Epithelial cell of prostate (primary cell): ENCODE results near the gene MIB2.
"Not testable (repeated sequence)": the region's sequence is repeated elsewhere in the genome, so short reads cannot be mapped to it uniquely, and the experiment has no call there.

Experiments used
- DNase-seq: peaks from one replicate; pipeline ENCODE4 v3.0.0-alpha.2; 2011; ENCODE audit warnings: low read depth, low spot score
- H3K27ac ChIP-seq: fragments of 450-650 bp; 2 replicates; pipeline ENCODE4 v1.5.1; 2017; ENCODE audit warnings: mild to moderate bottlenecking

Gene MIB2

GRCh38 chr1:1625404-1625775 is 10.1 kb downstream of the MIB2 start:
- H3K27ac ChIP-seq = no peak overlapping the region
- DNase-seq = no peak

GRCh38 chr1:1625824-1626206 is 10.5 kb downstream of the MIB2 start:
- no peak for DNase-seq
- no peak overlapping the region for H3K27ac ChIP-seq

GRCh38 chr1:1626207-1627141 is 11.2 kb downstream of the MIB2 start:
- no peak for DNase-seq
- H3K27ac ChIP-seq = no peak overlapping the region

DNA sequence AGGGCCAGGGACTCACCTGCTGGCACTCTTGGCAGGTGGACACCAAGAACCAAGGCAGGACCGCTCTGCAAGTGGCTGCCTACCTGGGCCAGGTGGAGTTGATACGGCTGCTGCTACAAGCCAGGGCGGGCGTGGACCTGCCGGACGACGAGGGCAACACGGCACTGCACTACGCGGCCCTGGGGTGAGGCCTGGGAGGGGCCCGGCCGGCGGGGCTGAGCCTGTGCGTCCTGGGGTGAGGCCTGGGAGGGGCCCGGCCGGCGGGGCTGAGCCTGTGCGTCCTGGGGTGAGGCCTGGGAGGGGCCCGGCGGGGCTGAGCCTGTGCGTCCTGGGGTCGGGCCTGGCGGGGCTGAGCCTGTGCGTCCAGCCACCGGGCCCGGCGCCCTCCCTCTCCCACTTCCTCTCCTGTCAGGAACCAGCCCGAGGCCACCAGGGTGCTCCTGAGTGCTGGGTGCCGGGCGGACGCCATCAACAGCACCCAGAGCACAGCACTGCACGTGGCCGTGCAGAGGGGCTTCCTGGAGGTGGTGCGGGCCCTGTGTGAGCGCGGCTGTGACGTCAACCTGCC is 12.0 kb downstream of the MIB2 start:
- no peak overlapping the region for H3K27ac ChIP-seq

DNA sequence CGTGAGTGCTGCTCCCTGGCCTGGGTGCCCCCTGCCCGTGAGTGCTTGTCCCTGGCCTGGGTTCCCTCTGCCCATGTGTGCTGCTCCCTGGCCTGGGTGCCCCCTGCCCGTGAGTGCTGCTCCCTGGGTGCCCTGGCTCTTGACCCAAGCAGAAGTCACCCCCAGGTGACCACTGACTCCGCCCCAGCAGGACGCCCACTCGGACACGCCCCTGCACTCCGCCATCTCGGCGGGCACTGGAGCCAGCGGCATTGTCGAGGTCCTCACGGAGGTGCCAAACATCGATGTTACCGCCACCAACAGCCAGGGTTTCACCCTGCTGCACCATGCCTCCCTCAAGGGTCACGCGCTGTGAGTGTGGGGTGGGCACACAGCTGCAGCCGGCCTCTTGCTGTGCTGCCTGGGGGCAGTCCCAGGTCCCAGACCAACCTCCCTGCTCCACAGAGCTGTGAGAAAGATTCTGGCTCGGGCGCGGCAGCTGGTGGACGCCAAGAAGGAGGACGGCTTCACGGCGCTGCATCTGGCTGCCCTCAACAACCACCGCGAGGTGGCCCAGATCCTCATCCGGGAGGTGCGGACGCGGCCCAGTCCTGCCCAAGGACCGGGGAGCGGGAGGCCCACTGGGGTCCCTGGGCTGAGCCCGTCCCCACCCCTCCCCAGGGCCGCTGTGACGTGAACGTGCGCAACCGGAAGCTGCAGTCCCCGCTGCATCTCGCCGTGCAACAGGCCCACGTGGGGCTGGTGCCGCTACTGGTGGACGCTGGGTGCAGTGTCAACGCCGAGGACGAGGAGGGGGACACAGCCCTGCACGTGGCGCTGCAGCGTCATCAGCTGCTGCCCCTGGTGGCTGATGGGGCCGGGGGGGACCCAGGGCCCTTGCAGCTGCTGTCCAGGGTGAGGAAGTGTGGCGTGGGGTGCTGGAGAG is 12.8 kb downstream of the MIB2 start:
- no peak for DNase-seq
- no peak overlapping the region for H3K27ac ChIP-seq

More for the DNA sequence above, 12.0 kb downstream of the MIB2 start:
- no peak for DNase-seq

GRCh38 chr1:1628754-1629429 is 13.6 kb downstream of the MIB2 start:
- DNase-seq = no peak
- H3K27ac ChIP-seq = no peak overlapping the region

- H3K27ac ChIP-seq = no peak overlapping the region
- no peak for DNase-seq
These were observed 14.3 kb downstream of the MIB2 start for GRCh38 chr1:1629430-1630190.

GRCh38 chr1:1630191-1630964 is 15.1 kb downstream of the MIB2 start:
- no peak overlapping the region for H3K27ac ChIP-seq
- DNase-seq = no peak

DNA sequence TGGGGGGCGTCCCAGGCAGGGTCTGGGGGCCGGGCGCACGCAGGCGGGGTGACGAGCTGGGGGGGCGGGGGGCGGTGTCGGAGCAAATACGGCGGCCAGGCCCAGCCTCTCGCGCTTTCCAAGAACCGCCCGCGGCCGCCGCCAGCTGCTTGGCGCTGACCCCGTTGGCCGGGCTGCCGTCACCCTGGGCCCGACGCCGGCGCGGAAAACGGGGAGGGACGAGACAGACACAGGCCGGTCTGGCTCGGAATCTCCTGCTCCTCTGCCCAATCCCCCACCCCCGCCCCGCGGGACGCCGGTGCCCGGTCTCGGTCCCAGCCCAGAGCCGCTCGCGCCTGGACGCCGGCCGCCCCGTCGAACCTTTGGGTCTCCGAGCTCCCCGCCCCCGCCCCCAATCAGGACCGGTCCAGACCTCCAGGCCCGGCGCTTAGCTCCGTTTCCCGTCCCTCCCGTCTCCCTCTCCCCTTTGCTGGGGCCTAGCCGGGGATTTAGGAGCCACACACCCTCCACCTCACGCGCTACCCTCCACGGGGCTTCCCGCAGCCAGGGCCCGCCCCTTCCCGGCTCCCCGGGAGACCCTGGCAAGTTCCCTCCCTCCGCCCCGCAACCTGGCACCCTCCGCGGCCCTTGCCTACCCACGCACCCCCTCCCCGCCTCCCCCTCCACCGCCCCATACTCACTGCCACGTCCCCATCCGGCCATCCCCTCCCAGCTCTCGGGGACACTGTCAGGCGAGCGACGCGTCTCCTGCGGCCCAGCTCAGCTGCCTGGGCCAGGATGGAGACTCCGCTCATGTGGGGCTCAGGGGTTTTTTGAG is 15.9 kb downstream of the MIB2 start:
- DNase-seq = no peak

GRCh38 chr1:1631782-1632420 is 16.6 kb downstream of the MIB2 start, which contains the start of gene MMP23B:
Gene MMP23B (plus strand): TSS chr1:1632173. CDS start chr1:1632219, 46 bp downstream.
- no peak within 1 kb of the TSS for H3K27ac ChIP-seq
- DNase-seq = no peak

More for the DNA sequence above, 15.9 kb downstream of the MIB2 start:
- H3K27ac ChIP-seq = no peak overlapping the region

DNA sequence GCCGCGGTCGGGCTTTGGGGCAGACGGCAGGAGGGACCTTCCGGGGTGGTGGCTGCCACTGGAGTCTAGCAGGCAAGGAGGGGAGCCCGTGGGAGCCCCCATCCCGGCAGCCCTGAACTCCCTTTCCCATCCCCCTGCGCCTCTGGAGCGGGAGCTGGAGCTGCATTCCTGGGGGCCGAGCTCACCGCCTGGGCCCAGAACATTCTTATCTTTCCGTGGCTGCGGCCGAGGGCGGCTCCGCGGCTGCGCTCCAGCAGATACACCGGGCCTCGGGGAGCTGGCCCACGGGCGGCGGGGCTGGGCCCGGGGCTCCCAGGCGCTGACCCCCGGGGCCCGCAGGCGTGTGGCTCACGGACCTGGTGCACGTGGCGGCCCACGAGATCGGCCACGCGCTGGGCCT is 18.1 kb downstream of the MIB2 start:
- H3K27ac ChIP-seq, DNase-seq: not testable (repeated sequence)

DNA sequence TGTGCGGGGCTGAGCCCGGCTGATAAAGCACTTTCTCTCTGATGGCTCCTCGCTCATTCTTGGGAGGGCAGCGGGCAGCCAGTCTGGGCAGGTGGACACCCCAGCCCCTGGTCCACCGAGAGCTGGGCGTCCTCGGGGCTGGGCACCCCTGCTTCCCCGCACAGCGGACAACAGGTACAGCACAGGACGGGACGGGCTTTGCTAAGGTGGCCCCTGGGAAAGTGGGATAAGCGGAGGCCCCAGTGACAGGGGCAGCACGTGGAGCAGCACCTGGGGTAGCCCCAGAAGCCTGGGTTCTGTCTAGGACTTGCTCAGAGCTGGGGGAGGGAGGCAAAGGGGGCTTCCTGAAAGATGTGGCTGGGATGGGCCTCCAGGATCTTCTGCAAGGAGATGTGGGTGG is 19.3 kb downstream of the MIB2 start:
- not testable (repeated sequence) for H3K27ac ChIP-seq, DNase-seq

GRCh38 chr1:1636621-1637478 is 21.6 kb downstream of the MIB2 start:
- not testable (repeated sequence) for H3K27ac ChIP-seq, DNase-seq

GRCh38 chr1:1637479-1637875 is 22.2 kb downstream of the MIB2 start:
- not testable (repeated sequence) for DNase-seq, H3K27ac ChIP-seq

- DNase-seq, H3K27ac ChIP-seq: not testable (repeated sequence)
These were observed 23.2 kb downstream of the MIB2 start for GRCh38 chr1:1638528-1638927.

DNA sequence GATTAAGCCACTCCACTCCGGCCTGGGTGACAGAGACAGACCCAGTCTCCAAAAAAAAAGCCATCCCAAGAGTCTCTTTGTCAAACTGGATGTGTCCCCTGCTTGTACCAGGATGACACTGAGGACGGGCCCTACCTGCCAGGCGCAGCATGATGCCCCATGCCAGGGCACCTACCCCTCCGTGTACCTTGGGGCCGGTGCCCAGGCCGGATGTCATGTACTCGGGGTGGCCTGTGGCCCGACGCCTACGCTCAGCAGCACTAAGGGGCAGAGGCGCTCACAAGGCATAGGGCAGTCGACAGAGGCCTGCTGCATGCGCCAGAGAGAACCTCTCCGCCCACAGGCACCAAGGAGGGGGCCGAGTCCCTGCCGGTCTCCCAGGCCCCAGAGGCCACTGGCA is 24.1 kb downstream of the MIB2 start:
- H3K27ac ChIP-seq, DNase-seq: not testable (repeated sequence)
